Measurements from ENCODE around the gene ATP4B. TPM values are rescaled to one million over a fixed set of nuclear protein-coding genes. Genes with fewer than 3 reads are reported as not detected.

The ATP4B gene
- polyA plus RNA-seq, 1 of the 3 experiments (the other 2 are of a cell fraction), result not detected

DNA sequence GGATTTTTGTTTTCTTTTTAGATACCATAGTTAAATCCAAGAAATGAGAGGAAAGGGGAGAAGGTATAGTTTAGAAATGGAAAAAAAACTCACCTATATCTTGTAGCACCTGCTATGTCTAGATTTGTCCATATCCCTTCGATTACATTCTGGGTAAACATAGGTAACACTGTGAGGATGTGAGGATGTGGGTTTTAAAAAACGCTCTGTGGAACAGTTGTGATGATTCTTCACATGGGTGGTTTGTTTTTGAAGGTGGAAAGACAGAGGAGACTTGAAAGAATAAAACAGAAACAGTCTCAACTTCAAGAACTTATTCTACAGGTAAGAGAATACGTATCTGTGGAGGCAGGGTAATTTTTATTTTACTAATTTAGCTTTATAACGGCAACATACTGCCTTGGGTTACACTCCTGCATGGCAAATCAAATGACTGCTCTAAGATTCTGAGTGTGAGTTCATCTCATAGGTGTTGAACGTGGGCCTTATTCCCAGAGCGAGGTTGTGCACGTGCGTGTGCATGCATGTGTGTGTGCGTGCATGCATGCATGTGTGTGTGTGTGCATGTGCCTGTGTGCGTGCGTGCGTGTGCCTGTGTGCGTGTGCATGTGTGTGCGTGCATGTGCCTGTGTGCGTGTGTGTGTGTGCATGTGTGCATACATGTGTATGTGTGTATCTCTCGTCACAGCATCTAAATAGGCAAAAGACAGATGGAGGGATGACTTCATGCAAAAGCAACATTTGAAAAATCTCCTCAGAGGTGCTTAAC is 23.5 kb downstream of the ATP4B start:
- H3K4me3 ChIP-seq (ENCODE audit: low read depth in 2 of 2, low read length in 1 of 2), result no peak overlapping the region
- H3K27me3 ChIP-seq (ENCODE audit: insufficient read depth), result no peaks in the 10 kb centered on the region
- no peak overlapping the region for H2AFZ ChIP-seq (ENCODE audit: low read depth)
- no peak for TF ChIP-seq FOXM1 (IDR thresholded peaks at IDR 0.05; ENCODE audit: low read depth)
- no peak for TF ChIP-seq SMC3 (IDR thresholded peaks at IDR 0.05; ENCODE audit: low read depth, low read length)
- TF ChIP-seq, protein P1, sequence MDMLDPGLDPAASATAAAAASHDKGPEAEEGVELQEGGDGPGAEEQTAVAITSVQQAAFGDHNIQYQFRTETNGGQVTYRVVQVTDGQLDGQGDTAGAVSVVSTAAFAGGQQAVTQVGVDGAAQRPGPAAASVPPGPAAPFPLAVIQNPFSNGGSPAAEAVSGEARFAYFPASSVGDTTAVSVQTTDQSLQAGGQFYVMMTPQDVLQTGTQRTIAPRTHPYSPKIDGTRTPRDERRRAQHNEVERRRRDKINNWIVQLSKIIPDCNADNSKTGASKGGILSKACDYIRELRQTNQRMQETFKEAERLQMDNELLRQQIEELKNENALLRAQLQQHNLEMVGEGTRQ (IDR thresholded peaks at IDR 0.05; ENCODE audit: borderline replicate concordance, low read depth, low read length), result no peak
- no peak for TF ChIP-seq JUND (IDR thresholded peaks at IDR 0.05)
- no peak for TF ChIP-seq CHD2 (IDR thresholded peaks at IDR 0.05; ENCODE audit: low read length, partially characterized antibody)
- TF ChIP-seq, protein P2, sequence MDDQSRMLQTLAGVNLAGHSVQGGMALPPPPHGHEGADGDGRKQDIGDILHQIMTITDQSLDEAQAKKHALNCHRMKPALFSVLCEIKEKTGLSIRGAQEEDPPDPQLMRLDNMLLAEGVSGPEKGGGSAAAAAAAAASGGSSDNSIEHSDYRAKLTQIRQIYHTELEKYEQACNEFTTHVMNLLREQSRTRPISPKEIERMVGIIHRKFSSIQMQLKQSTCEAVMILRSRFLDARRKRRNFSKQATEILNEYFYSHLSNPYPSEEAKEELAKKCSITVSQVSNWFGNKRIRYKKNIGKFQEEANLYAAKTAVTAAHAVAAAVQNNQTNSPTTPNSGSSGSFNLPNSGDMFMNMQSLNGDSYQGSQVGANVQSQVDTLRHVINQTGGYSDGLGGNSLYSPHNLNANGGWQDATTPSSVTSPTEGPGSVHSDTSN (IDR thresholded peaks at IDR 0.05), result no peak
- TF ChIP-seq EZH2phosphoT487 (IDR thresholded peaks at IDR 0.05; ENCODE audit: borderline replicate concordance, low read depth), result no peak
- no peak for TF ChIP-seq ELF1 (IDR thresholded peaks at IDR 0.05)
- TF ChIP-seq RAD21 (IDR thresholded peaks at IDR 0.05; ENCODE audit: low read length), result no peak
- TF ChIP-seq, protein P3, sequence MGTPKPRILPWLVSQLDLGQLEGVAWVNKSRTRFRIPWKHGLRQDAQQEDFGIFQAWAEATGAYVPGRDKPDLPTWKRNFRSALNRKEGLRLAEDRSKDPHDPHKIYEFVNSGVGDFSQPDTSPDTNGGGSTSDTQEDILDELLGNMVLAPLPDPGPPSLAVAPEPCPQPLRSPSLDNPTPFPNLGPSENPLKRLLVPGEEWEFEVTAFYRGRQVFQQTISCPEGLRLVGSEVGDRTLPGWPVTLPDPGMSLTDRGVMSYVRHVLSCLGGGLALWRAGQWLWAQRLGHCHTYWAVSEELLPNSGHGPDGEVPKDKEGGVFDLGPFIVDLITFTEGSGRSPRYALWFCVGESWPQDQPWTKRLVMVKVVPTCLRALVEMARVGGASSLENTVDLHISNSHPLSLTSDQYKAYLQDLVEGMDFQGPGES (IDR thresholded peaks at IDR 0.05; ENCODE audit: low read depth, low read length), result no peak
- TF ChIP-seq GATA2 (CRISPR knock-in tag; IDR thresholded peaks at IDR 0.05), result no peak
- TF ChIP-seq RCOR1 (IDR thresholded peaks at IDR 0.05; ENCODE audit: low read length), result no peak
- TF ChIP-seq NRF1 (IDR thresholded peaks at IDR 0.05; ENCODE audit: low read depth, low read length), result no peak
- TF ChIP-seq RXRA (IDR thresholded peaks at IDR 0.05; ENCODE audit: borderline replicate concordance, low read depth), result no peak
- 0 out of 2 replicates have a peak, but pooled peaks cover 4% of the 10 kb centered on the region for H4K20me1 ChIP-seq (ENCODE audit: insufficient read depth)
- H3K79me2 ChIP-seq (ENCODE audit: insufficient read depth), result peaks cover 9% of the 10 kb centered on the region
- POLR2A ChIA-PET, result no interaction called here
- peaks cover 0 to 5% of the 10 kb centered on the region in 2 experiments; a peak in 1 of 4 replicates for H3K4me1 ChIP-seq (ENCODE audit: control insufficient read depth in 1 of 2, insufficient read depth in 2 of 2, low read depth in 1 of 2, low read length in 1 of 2)
- no peak overlapping the region for H3K9ac ChIP-seq
- H3K9me3 ChIP-seq, result no peaks in the 10 kb centered on the region
- no peak overlapping the region for H3K4me2 ChIP-seq
- H3F3A ChIP-seq (replicated peaks; ENCODE audit: insufficient read depth), result no peaks in the 10 kb centered on the region
- WGBS (ENCODE audit: low lambda C conversion rate), result 95% methylated on average over 16 of the region's 16 CpGs
- no peak for DNase-seq
- no peak overlapping the region for H3K27ac ChIP-seq (ENCODE audit: low read depth in 2 of 2, low read length in 1 of 2)
- peaks cover 27 to 82% of the 10 kb centered on the region in 2 experiments for H3K36me3 ChIP-seq (replicated peaks in 1 of 2; ENCODE audit: control insufficient read depth in 1 of 2, insufficient read depth in 2 of 2, low read length in 1 of 2)
- CTCF ChIA-PET, result no interaction called here
- no peaks in the 10 kb centered on the region for H3K9me2 ChIP-seq

DNA sequence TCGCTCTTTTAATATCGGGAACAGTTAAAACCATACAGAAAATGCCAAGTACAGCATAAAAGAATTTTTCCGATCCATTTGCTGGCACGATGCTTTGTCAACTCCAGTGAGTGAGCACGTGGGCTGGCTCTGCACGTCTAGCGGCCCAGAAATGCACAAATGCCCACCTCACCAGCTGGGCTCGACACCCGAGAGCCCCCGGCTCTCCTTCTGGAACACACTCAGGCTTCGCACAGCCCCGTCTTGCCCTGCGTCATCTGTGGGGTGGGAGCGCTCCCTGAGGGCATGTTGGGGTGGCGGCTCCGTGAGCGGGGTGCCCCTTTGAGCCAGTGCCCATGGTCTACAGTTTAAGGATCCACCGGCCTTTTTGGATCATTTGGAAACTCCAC is 24.5 kb downstream of the ATP4B start:
- Histone ChIP-seq H3K27me3 (ENCODE audit: insufficient read depth) (no peaks in the 10 kb centered on the region), H3K9me3 (no peaks in the 10 kb centered on the region), H3K27ac (ENCODE audit: low read depth in 2 of 2, low read length in 1 of 2) (no peak overlapping the region), H3K9ac (no peak overlapping the region), H4K20me1 (ENCODE audit: insufficient read depth) (0 out of 2 replicates have a peak, but pooled peaks cover 13% of the 10 kb centered on the region), H3K4me1 (ENCODE audit: control insufficient read depth in 1 of 2, insufficient read depth in 2 of 2, low read depth in 1 of 2, low read length in 1 of 2) (no peaks in the 10 kb centered on the region; a peak in 1 of 4 replicates), H3K79me2 (ENCODE audit: insufficient read depth) (peaks cover 16% of the 10 kb centered on the region), H2AFZ (ENCODE audit: low read depth) (no peak overlapping the region), H3K4me3 (ENCODE audit: low read depth in 2 of 2, low read length in 1 of 2) (no peak overlapping the region), H3K9me2 (no peaks in the 10 kb centered on the region), H3K4me2 (no peak overlapping the region), H3F3A (replicated peaks; ENCODE audit: insufficient read depth) (no peaks in the 10 kb centered on the region), H3K36me3 (replicated peaks in 1 of 2; ENCODE audit: control insufficient read depth in 1 of 2, insufficient read depth in 2 of 2, low read length in 1 of 2) (peaks cover 19 to 74% of the 10 kb centered on the region in 2 experiments)
- no peak for DNase-seq
- WGBS (ENCODE audit: low lambda C conversion rate), result 98% methylated on average over 16 of the region's 18 CpGs
- ChIA-PET CTCF (no interaction called here), POLR2A (no interaction called here)
- TF ChIP-seq RCOR1 (IDR thresholded peaks at IDR 0.05; ENCODE audit: low read length) (no peak), EP300 (IDR thresholded peaks at IDR 0.05; ENCODE audit: borderline replicate concordance in 1 of 2, low read depth in 1 of 2, low read length in 1 of 2) (no peak), JUND (IDR thresholded peaks at IDR 0.05) (no peak), FOSL2 (IDR thresholded peaks at IDR 0.05; ENCODE audit: borderline replicate concordance, low read depth) (no peak), RFX5 (IDR thresholded peaks at IDR 0.05; ENCODE audit: low read length) (no peak), FOXM1 (IDR thresholded peaks at IDR 0.05; ENCODE audit: low read depth) (no peak), CHD2 (IDR thresholded peaks at IDR 0.05; ENCODE audit: low read length, partially characterized antibody) (no peak), SIN3A (IDR thresholded peaks at IDR 0.05; ENCODE audit: borderline replicate concordance, low read depth, low read length) (no peak), TAF1 (IDR thresholded peaks at IDR 0.05; ENCODE audit: borderline replicate concordance, low read depth, low read length) (no peak), MXI1 (IDR thresholded peaks at IDR 0.05; ENCODE audit: low read depth, low read length) (no peak), YY1 (IDR thresholded peaks at IDR 0.05; ENCODE audit: low read depth) (no peak), SMC3 (IDR thresholded peaks at IDR 0.05; ENCODE audit: low read depth, low read length) (no peak), TCF12 (IDR thresholded peaks at IDR 0.05) (no peak)
- TF ChIP-seq, protein P4, sequence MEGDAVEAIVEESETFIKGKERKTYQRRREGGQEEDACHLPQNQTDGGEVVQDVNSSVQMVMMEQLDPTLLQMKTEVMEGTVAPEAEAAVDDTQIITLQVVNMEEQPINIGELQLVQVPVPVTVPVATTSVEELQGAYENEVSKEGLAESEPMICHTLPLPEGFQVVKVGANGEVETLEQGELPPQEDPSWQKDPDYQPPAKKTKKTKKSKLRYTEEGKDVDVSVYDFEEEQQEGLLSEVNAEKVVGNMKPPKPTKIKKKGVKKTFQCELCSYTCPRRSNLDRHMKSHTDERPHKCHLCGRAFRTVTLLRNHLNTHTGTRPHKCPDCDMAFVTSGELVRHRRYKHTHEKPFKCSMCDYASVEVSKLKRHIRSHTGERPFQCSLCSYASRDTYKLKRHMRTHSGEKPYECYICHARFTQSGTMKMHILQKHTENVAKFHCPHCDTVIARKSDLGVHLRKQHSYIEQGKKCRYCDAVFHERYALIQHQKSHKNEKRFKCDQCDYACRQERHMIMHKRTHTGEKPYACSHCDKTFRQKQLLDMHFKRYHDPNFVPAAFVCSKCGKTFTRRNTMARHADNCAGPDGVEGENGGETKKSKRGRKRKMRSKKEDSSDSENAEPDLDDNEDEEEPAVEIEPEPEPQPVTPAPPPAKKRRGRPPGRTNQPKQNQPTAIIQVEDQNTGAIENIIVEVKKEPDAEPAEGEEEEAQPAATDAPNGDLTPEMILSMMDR (IDR thresholded peaks at IDR 0.05), result no peak
